A673 (cell line): ENCODE measurements around the gene THSD7B. TPM values are rescaled to one million over a fixed set of nuclear protein-coding genes. Genes with fewer than 3 reads are reported as not detected.

Experiments used
- BruUV-seq: library from RNA; stranded (reverse); fragments of 400-500 nt; replicated peaks from 2 replicates; lab custom pipeline; 2021; lab: Mats Ljungman, UMichigan
- CTCF ChIA-PET: fragments of 300-600 bp; sonication (Branson Sonifier 250); formaldehyde crosslinking; loops from one replicate; lab custom pipeline; 2022; ENCODE audit warnings: antibody characterized with exemption; lab: Charles Lee
- POLR2A ChIA-PET: fragments of 300-600 bp; sonication (Branson Sonifier 250); formaldehyde crosslinking; loops from one replicate; lab custom pipeline; 2022; ENCODE audit warnings: antibody characterized with exemption; ENCODE audit not compliant: low non-redundant PET; lab: Charles Lee
- DNase-seq: peaks from one replicate; pipeline ENCODE4 v3.0.0-alpha.2; 2015; ENCODE audit warnings: low spot score
- H3K27ac ChIP-seq: fragments of 200-600 bp; sonication (generic); 2 replicates; pipeline ENCODE4 v1.5.1; 2016; ENCODE audit warnings: mixed run types, low read depth, mild to moderate bottlenecking, mixed read lengths, antibody characterized with exemption, low read length; ENCODE audit not compliant: poor library complexity, severe bottlenecking
- H3K27me3 ChIP-seq: fragments of 200-600 bp; sonication (generic); replicated peaks from 2 replicates; pipeline ENCODE4 v1.6.1; 2017; ENCODE audit warnings: mixed run types, low read depth, mild to moderate bottlenecking, mixed read lengths, antibody characterized with exemption, low read length; ENCODE audit not compliant: insufficient read depth, poor library complexity
- H3K36me3 ChIP-seq: fragments of 200-600 bp; sonication (generic); 2 replicates; pipeline ENCODE4 v1.6.1; 2016; ENCODE audit warnings: mixed run types, mild to moderate bottlenecking, mixed read lengths, antibody characterized with exemption, low read length; ENCODE audit not compliant: insufficient read depth, poor library complexity, severe bottlenecking
- H3K4me1 ChIP-seq: fragments of 200-600 bp; sonication (generic); 2 replicates; pipeline ENCODE4 v1.6.1; 2017; ENCODE audit warnings: mixed run types, mild to moderate bottlenecking, mixed read lengths, antibody characterized with exemption, low read length; ENCODE audit not compliant: insufficient read depth, poor library complexity, severe bottlenecking
- H3K4me3 ChIP-seq: fragments of 200-600 bp; sonication (generic); 2 replicates; pipeline ENCODE4 v1.5.1; 2016; ENCODE audit warnings: low read depth, mixed run types, mild to moderate bottlenecking, mixed read lengths, low read length; ENCODE audit not compliant: poor library complexity, severe bottlenecking
- H3K9me3 ChIP-seq: fragments of 200-600 bp; sonication (generic); 2 replicates; pipeline ENCODE4 v1.6.1; 2016; ENCODE audit warnings: mixed run types, low read depth, mild to moderate bottlenecking, mixed read lengths, antibody characterized with exemption, low read length; ENCODE audit not compliant: poor library complexity, severe bottlenecking
- CTCF ChIP-seq: fragments of 300-800, 200-600 bp; sonication (generic); conservative IDR thresholded peaks from 2 replicates; pipeline ENCODE4 v1.5.1; 2017; ENCODE audit warnings: low read depth, mild to moderate bottlenecking, antibody characterized with exemption, low read length, moderate library complexity, mixed read lengths
- EZH2 ChIP-seq: fragments of 200-600 bp; sonication (generic); IDR thresholded peaks from 2 replicates; pipeline ENCODE4 v1.6.1; 2017; ENCODE audit warnings: borderline replicate concordance, low read depth, mild to moderate bottlenecking, mixed read lengths, antibody characterized with exemption, low read length; ENCODE audit not compliant: poor library complexity, severe bottlenecking
- intact Hi-C: fragments of 100-400 bp; cut with micrococcal nuclease; formaldehyde crosslinking; loops from one replicate; pipeline ENCODE4 v1.10.0; 2022; ENCODE audit not compliant: unreplicated experiment
- total RNA-seq: library from RNA; stranded (reverse); gene quantifications from 2 replicates; pipeline ENCODE4 v1.2.3, GENCODE V29; 2021

The THSD7B gene
- total RNA-seq, 1 experiment from 2014 or later: not detected

GRCh38 chr2:137715731-137716191, 950.4 kb downstream of the THSD7B start:
- H3K27ac ChIP-seq: no peak overlapping the region
- H3K4me3 ChIP-seq: no peak overlapping the region
- no peak for TF ChIP-seq CTCF
- TF ChIP-seq EZH2: no peak
- intact Hi-C loops: no loop called here
- DNase-seq: no peak
- BruUV-seq: no TSS peak
- H3K36me3 ChIP-seq: no peaks in the 10 kb centered on the region
- no peaks in the 10 kb centered on the region for H3K9me3 ChIP-seq
- ChIA-PET POLR2A (no interaction called here), CTCF (no interaction called here)
- no peaks in the 10 kb centered on the region for H3K27me3 ChIP-seq
- H3K4me1 ChIP-seq: no peaks in the 10 kb centered on the region

- TF ChIP-seq EZH2: no peak
- no peak for TF ChIP-seq CTCF
- Histone ChIP-seq H3K27ac (no peak overlapping the region), H3K4me1 (no peaks in the 10 kb centered on the region), H3K27me3 (no peaks in the 10 kb centered on the region), H3K9me3 (no peaks in the 10 kb centered on the region), H3K36me3 (no peaks in the 10 kb centered on the region), H3K4me3 (no peak overlapping the region)
- no peak for DNase-seq
- intact Hi-C loops: no loop called here
- ChIA-PET POLR2A (no interaction called here), CTCF (no interaction called here)
- no TSS peak for BruUV-seq
Observed at GRCh38 chr2:137718786-137719185, 953.4 kb downstream of the THSD7B start.

- ChIA-PET CTCF (no interaction called here), POLR2A (no interaction called here)
- H3K9me3 ChIP-seq: no peaks in the 10 kb centered on the region
- H3K36me3 ChIP-seq: no peaks in the 10 kb centered on the region
- H3K27ac ChIP-seq: no peak overlapping the region
- no TSS peak for BruUV-seq
- no peaks in the 10 kb centered on the region for H3K4me1 ChIP-seq
- intact Hi-C loops: no loop called here
- DNase-seq: no peak
- no peaks in the 10 kb centered on the region for H3K27me3 ChIP-seq
- no peak overlapping the region for H3K4me3 ChIP-seq
- TF ChIP-seq EZH2: no peak
Observed at GRCh38 chr2:137721733-137722132, 956.4 kb downstream of the THSD7B start.

- POLR2A ChIA-PET: no interaction called here
- TF ChIP-seq EZH2: no peak
- TF ChIP-seq CTCF: no peak
Observed at GRCh38 chr2:137724912-137725311, 959.6 kb downstream of the THSD7B start.

More at GRCh38 chr2:137724912-137725311, 959.6 kb downstream of the THSD7B start:
- H3K27ac ChIP-seq: no peak overlapping the region
- H3K4me3 ChIP-seq: no peak overlapping the region
- BruUV-seq: no TSS peak
- no peaks in the 10 kb centered on the region for H3K36me3 ChIP-seq
- intact Hi-C loops: no loop called here
- no peaks in the 10 kb centered on the region for H3K27me3 ChIP-seq
- H3K9me3 ChIP-seq: no peaks in the 10 kb centered on the region
- CTCF ChIA-PET: no interaction called here
- no peak for DNase-seq
- H3K4me1 ChIP-seq: no peaks in the 10 kb centered on the region
